ENCODE results near the gene ISM1.

GRCh38 chr20:13265941-13266340 is 44.9 kb downstream of the ISM1 start:
- TF ChIP-seq CTCF (IDR thresholded peaks at IDR 0.05) (no peak), POLR2A (IDR thresholded peaks at IDR 0.05; ENCODE audit: low read depth) (no peak), POLR2AphosphoS5 (IDR thresholded peaks at IDR 0.05) (no peak)

Data from esophagus muscularis mucosa (tissue), 3 donors.